Stromal cell of bone marrow (primary cell): ENCODE data around the gene RAB18.
"Not testable (repeated sequence)": the region's sequence is repeated elsewhere in the genome, so short reads cannot be mapped to it uniquely, and the experiment has no call there.

Experiments used
- DNase-seq: peaks from one replicate; pipeline ENCODE4 v3.0.0-alpha.2; 2012; ENCODE audit warnings: low read depth

RAB18 gene

GRCh38 chr10:27504007-27504807, at the start of gene RAB18:
RAB18 (plus strand) TSS chr10:27504304; CDS start chr10:27504370, 66 bp downstream.
- peak; percentile 97 for DNase-seq

- DNase-seq, result no peak
Measured at GRCh38 chr10:27454837-27455236, 49.3 kb upstream of the RAB18 start.

- no peak for DNase-seq
Measured at GRCh38 chr10:27457261-27457945, 46.7 kb upstream of the RAB18 start.

DNA sequence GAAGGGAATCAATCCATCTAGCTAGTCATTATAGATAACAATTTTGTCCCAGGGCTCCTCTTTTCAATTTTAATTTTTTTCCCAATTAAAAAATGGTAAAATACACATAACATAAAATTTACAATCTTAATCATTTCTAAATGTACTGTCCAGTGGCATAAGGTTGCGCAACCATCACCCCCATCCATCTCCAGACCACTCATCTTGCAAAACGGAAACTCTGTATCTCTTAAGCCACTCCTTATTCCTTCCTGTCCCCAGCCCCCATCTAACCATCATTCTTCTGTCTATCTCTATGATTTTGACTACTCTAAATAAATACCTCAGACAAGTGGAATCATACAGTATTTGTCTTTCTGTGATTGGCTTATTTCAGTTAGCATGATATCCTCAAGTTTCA, 46.1 kb upstream of the RAB18 start:
- DNase-seq, result no peak

GRCh38 chr10:27461312-27461711, 42.8 kb upstream of the RAB18 start:
- no peak for DNase-seq

DNA sequence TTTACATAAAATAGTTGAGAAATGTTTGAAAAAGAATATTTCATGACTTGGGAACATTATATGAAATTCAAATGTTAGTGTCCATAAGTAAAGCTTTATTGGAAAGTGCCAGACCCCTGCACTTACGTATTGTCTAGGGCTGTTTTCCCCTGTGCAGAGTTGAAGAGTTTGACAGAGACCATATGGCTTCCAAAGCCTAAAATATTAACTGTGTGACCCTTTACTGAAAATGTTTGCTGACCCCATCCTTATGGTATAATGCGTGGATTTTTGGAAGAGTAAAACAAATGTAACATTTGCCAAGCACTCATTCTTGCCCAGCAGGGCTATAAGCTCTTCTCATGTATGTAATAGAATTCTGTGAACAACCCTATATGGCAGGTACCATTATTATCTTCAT, 40.1 kb upstream of the RAB18 start:
- DNase-seq, result no peak

DNA sequence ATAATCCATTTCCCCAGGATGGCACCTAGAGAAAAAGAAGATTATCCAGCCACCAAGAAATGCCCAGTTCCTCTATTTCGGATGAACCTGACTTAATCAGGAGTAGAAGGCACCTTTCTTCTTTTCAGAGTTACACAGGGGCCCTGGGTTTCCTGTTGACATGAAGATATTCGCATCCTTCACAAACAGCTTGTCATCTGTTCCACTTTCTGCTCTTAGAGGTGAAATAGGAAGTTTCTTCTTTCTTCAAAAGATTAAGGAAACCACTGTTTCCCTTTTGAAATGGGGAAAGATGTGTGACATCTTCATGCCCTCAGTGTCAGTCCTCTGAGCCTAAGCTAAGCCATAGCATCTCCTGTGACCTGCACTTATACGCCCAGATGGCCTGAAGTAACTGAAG, 39.1 kb upstream of the RAB18 start:
- DNase-seq, result no peak

GRCh38 chr10:27465596-27465995, 38.5 kb upstream of the RAB18 start:
- DNase-seq, result not testable (repeated sequence)

DNA sequence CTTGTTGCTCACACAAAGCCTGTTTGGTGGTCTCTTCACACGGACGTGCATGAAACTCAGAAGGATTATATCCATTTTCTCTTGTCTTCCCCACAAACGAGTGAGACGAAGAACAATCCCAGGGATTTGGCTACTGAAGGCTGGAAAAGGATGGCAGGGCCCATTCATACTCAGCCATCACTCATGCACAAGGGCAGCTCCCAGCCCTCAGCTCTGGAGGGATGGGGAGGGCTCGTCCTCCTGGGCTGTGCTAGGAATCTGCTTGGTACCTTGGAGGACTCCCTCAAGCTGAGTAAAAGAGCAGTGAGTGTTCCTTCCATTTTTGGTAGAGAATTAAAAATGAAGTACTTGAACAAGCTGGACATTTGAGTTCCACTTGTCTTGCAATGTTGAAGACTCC, 33.2 kb upstream of the RAB18 start:
- no peak for DNase-seq

DNA sequence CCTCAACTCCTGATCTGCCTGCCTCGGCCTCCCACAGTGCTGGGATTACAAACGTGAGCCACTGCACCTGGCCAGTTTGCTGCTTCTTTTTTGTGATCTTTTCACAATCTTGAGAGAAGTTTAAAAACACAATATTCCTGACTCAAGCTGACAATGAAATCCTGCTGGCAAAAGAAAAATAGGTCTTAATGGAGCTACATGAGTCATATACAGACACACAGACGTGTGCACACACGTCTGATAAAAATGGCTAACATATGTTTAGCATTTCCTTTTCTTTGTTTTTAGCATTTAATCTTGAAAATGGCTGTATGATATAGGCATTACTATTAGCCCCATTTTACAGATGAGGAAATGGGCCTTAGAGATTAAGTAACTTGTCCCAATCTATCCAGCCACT, 29.4 kb upstream of the RAB18 start:
- no peak for DNase-seq

- DNase-seq, result no peak
Measured at GRCh38 chr10:27479016-27479415, 25.1 kb upstream of the RAB18 start.

DNA sequence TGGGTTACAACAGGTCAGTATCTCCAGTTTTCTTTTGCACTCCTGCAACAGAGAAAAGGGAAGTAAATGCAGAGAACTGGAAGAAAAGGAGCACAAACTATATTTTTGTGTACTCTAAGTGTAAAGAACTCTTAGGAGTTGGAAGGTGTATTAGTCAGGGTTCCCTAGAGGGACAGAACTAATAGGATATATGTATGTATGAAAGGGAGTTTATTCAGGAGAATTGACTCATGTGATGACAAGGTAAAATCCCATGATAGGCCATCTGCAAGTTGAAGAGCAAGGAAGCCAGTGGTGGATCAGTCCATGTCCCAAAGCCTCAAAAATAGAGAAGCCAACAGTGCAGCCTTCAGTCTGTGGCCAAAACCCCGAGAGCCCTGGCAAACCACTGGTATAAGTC, 22.6 kb upstream of the RAB18 start:
- no peak for DNase-seq

DNA sequence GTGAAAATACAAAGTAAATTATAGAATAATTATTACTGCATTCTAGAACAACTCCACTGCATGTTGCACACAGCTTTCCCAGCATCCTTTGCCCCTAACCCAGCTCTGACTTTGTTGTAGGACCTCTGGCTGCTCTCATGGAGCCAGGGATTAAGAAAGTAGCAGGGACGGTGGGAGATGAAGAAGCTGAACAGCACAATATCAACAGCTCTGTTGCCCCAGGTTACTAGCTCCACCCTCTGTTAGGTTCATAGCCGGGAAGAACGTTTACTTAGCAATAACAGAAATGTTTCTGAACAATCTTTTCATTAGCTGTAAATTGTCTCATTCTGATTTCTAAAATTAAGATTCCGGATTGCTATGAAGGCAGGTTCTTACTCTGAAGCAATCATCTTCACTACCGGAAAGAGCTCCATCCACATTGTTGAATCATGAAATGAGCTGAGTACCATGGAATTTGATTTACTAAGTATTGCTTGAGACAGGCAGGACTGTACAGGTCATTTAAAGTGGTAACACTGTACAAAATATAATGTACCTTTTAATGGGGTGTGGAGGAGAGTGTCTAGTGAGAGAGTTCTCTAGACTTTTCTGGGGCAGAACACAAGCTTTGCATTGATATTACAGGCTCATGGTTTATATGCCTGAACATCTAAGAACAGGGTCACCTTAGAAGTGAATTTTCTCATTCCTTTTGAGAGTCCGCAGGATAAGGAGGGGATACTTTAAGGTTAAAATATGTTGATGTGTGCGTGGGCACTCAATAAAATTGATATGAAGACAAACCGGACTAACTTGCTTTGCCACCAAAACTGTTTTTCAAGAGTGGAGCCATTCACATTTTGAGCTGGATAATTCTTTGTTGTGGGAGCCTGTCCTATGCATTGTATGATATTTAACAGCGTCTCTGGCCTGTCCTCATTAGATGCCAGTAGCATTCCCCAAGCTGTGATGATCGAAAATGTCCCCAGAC, 20.8 kb upstream of the RAB18 start:
- DNase-seq, result peak; percentile 18

DNA sequence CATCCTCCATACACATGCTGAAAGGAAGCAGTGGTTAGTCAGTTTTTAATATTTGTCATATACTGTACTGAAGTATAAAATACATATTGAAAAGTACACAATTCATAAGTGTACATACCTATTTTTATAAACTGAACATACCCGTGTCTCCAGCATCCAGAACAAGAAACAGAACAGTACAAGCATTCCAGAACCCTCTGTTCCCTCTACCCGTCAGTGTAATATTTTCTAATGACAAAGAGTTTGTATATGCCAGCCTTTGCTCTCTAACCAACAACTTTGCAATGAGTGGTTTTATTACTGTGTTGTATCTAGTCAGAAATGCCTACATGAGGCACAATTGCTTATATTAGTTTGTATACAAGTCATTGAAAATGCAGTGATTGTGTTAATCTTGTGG, 18.7 kb upstream of the RAB18 start:
- no peak for DNase-seq

DNA sequence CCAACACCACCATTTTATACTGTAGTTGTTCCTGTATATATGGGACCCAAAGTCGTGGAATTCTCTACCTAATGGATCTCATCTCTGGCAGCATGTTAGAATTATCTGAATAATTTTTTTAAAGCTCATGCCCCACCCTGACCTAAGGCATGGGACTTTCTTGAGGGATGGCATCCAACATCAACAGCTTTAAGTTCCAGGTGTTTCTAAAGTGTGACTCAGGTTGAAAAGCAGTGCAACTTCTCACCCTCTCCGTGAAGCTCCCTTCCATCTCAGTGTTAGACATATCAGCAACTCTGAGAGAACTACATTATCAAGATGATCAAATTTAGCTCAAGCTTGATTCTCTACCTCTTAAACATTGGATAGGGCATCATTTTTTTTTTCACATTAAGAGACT, 18.1 kb upstream of the RAB18 start:
- DNase-seq, result no peak

- no peak for DNase-seq
Measured at GRCh38 chr10:27490807-27491206, 13.3 kb upstream of the RAB18 start.

DNA sequence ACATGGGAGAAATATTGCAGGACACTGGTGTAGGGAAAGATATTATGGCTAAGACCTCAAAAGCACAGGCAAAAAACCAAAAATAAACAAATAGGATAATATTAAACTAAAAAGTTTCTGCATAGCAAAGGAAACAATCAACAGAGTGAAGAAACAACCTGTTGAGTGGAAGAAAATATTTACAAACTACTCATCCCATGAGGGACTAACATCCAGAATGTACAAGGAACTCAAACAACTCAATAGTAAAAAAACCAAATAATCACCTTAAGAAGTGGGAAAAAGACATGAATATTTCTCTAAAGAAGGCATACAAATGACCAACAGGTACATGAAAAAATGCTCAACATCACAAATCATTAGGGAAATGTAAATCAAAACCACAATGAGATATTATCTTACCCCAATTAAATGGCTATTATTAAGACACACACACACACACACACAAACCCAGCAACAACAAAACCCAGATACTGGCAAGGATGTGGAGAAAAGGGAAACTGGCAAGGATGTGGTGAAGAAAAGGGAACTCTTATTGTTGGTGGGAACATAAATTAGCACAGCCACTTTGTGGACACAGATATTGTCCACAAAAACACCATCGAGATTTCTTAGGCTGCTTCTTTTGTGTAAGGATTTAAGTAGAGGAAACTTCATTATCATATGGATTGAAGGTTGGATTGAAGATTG, 9.8 kb upstream of the RAB18 start:
- no peak for DNase-seq

DNA sequence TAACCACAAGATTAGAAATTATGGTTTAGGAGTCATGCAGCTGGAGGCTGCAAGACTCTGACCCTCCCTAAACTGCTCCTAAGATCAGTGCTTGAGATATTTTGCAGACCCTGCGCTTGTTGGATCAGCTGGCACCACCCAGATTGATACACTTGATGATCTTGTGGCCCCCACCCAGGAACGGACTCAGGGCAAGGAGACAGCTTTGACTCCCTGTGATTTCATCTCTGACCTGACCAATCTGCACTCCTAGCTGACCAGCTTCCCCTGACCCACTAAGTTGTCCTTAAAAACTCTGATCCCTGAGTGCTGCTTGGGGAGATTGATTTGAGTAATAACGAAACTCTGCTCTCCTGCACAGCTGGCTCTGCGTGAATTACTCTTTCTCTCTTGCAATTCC, 8.0 kb upstream of the RAB18 start:
- DNase-seq, result no peak

- no peak for DNase-seq
Measured at GRCh38 chr10:27500096-27500495, 4.0 kb upstream of the RAB18 start.

- DNase-seq, result no peak
Measured at GRCh38 chr10:27500886-27501285, 3.2 kb upstream of the RAB18 start.

DNA sequence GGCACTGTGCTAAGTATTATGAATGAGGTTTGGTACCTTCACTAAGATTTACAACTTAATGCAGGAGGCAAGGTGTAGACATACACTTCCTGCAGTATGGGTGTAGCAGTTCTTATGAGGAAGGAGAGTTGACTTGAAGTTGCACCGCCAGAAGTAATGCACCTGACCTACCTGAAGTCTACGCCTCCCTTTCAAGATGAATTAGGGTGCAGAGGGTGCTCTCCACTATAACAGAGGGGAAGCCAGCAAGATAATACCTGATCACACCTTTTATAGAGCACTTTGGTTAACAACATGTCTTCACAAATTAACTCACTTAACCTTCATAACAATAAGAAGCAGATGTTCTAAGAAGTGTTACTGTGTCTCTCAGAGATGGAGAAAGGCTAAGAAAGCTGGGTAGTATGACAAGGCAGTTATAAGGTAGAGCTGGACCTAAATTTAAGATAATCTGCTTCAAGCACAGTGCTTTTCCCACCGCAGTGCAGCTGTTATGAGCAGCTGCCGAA, 552 bp upstream of the RAB18 start:
- DNase-seq, result no peak
